ENCODE data around the gene ZNF217. TPM values are rescaled to one million over a fixed set of nuclear protein-coding genes. Genes with fewer than 3 reads are reported as not detected.
A peak's percentile ranks its signal among the peaks of the same experiment; 100 is the strongest.

ZNF217 gene
- total RNA-seq, 1 experiment from 2014 or later = 33.8 TPM

DNA sequence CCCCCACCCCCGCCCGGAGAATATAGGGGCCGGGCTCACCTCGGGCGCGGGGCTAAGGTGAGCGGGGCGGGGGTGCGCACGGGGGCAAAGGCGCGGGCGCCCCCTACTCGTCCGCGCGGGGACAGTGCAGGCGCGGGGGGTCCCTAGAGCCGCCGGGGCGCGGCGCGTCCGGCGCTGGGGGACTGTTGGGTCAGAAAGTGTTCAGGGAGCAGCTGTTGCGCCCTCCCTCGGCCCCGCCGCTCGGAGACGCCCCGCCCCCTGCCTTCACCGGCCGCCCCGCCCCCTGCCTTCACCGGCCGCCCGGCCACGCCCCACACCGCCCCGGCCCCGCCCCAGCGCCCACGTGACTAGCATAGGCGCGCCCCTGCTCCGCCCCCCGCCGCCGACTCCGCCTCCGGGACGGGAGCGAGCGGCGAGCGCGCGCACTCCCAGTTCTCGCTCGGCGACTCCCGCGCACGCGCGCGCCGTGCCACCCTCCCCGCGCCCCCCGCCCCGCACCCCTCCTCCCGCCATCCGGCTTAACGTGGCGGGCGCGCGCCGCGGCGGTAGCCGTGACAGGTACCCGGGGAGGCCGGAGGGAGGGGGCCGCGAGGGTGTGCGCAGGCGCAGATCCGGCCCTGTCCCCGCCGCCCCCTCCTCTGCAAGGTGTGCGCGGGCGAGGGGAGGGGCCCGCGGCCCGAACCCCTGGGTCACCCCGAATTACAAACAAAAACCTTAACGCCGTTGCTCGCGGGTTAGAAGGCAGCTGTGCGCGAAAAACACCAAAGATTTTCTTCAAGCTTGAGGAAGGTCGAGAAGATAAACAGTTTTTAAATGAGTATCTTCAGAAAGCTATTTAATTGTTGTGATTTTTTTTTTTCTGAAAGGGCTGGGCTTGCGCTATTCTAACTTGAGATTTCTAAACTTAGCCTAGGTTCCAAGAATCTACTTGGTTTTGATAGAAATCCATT, 704 bp upstream of the ZNF217 start:
- Histone ChIP-seq H3K4me1 (ENCODE audit: control insufficient read depth in 1 of 2, insufficient read depth in 2 of 2, low read length in 2 of 2) (peaks cover 19 to 26% of the 10 kb centered on the region in 2 experiments), H3K9me3 (ENCODE audit: control insufficient read depth in 1 of 2, insufficient read depth in 1 of 2, low read depth in 1 of 2, low read length in 2 of 2) (no peaks in the 10 kb centered on the region), H2AFZ (ENCODE audit: low read depth, low read length, poor library complexity, severe bottlenecking) (peak overlapping the region; percentile 7), H3K9ac (ENCODE audit: low read length) (peak overlapping the region; percentile 90), H3K27ac (ENCODE audit: low read depth, low read length) (peak overlapping the region; percentile 41), H3K27me3 (ENCODE audit: insufficient read depth, low read length) (no peaks in the 10 kb centered on the region), H3K79me2 (ENCODE audit: insufficient read depth, low read length) (peaks cover 41% of the 10 kb centered on the region), H3K4me2 (ENCODE audit: low read length) (peak overlapping the region; percentile 81), H3K4me3 (replicated peaks in 1 of 2; ENCODE audit: low read depth in 1 of 2, low read length in 2 of 2) (peak overlapping the region; percentile 64 to 74), H4K20me1 (ENCODE audit: insufficient read depth) (no peaks in the 10 kb centered on the region), H3K9me2 (ENCODE audit: insufficient read depth) (no peaks in the 10 kb centered on the region), H3K36me3 (ENCODE audit: control insufficient read depth in 1 of 2, insufficient read depth in 2 of 2, low read length in 2 of 2) (no peaks in the 10 kb centered on the region)
- no peak for TF ChIP-seq SRF (IDR thresholded peaks at IDR 0.05; ENCODE audit: low read depth)
- TF ChIP-seq ZFX (IDR thresholded peaks at IDR 0.05) = no peak
- no peak for TF ChIP-seq ATF3 (IDR thresholded peaks at IDR 0.05)
- TF ChIP-seq SIN3A (IDR thresholded peaks at IDR 0.05; ENCODE audit: low read depth) = no peak
- peak; percentile 18 for TF ChIP-seq POLR2A (IDR thresholded peaks at IDR 0.05; ENCODE audit: borderline replicate concordance, extremely low read depth, insufficient read depth, insufficient read length)
- no peak for TF ChIP-seq YY1 (IDR thresholded peaks at IDR 0.05; ENCODE audit: extremely low read depth, insufficient replicate concordance, low read depth, low read length)
- TF ChIP-seq EZH2phosphoT487 (IDR thresholded peaks at IDR 0.05; ENCODE audit: borderline replicate concordance) = no peak
- TF ChIP-seq, protein P1, sequence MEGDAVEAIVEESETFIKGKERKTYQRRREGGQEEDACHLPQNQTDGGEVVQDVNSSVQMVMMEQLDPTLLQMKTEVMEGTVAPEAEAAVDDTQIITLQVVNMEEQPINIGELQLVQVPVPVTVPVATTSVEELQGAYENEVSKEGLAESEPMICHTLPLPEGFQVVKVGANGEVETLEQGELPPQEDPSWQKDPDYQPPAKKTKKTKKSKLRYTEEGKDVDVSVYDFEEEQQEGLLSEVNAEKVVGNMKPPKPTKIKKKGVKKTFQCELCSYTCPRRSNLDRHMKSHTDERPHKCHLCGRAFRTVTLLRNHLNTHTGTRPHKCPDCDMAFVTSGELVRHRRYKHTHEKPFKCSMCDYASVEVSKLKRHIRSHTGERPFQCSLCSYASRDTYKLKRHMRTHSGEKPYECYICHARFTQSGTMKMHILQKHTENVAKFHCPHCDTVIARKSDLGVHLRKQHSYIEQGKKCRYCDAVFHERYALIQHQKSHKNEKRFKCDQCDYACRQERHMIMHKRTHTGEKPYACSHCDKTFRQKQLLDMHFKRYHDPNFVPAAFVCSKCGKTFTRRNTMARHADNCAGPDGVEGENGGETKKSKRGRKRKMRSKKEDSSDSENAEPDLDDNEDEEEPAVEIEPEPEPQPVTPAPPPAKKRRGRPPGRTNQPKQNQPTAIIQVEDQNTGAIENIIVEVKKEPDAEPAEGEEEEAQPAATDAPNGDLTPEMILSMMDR (IDR thresholded peaks at IDR 0.05 in 2 of 3, conservative IDR thresholded peaks at IDR 0.05 in 1 of 3; ENCODE audit: borderline replicate concordance in 1 of 3, insufficient read depth in 1 of 3, low read depth in 2 of 3, low read length in 2 of 3) = no peak
- peak; percentile 42; the same call in 1 of the 2 replicates for TF ChIP-seq EGR1 (IDR thresholded peaks at IDR 0.05; ENCODE audit: low read depth)
- no peak for TF ChIP-seq SP1 (IDR thresholded peaks at IDR 0.05; ENCODE audit: low read depth)
- peak; percentile 54 for TF ChIP-seq POLR2AphosphoS5 (IDR thresholded peaks at IDR 0.05; ENCODE audit: low read depth, low read length)
- TF ChIP-seq MAX (IDR thresholded peaks at IDR 0.05) = peak; percentile 14; the same call in 1 of the 2 replicates
- TF ChIP-seq EZH2 (IDR thresholded peaks at IDR 0.05) = no peak
- TF ChIP-seq JUND (IDR thresholded peaks at IDR 0.05) = no peak
- no peak for TF ChIP-seq RAD21 (IDR thresholded peaks at IDR 0.05; ENCODE audit: low read depth)
- TF ChIP-seq ZNF274 (IDR thresholded peaks at IDR 0.05; ENCODE audit: low read depth, low read length) = no peak
- intact Hi-C loops (cut with micrococcal nuclease) = loop anchor here (1.0 to 5.0 kb wide), 3 partner anchors 27 to 273 kb away; no protein-coding TSS in a partner anchor
- DNase-seq (ENCODE audit: low read depth, low spot score) (peak; percentile 73), ATAC-seq (peak; percentile 78)
- ChIA-PET CTCF (interaction anchor here (0.7 to 1.8 kb wide), 4 partner anchors 63 to 346 kb away, joined by 3 to 5 read pairs (median 4); no protein-coding TSS in a partner anchor), RAD21 (ENCODE audit: low non-redundant PET in 1 of 2, low total read pairs in 2 of 2, uncharacterized antibody in 2 of 2, unreplicated experiment in 2 of 2) (no interaction called here), POLR2A (interaction anchor here (0.7 to 4.0 kb wide), 3 partner anchors 17 to 271 kb away, joined by 4 to 23 read pairs (median 18); no protein-coding TSS in a partner anchor)
- BruUV-seq (replicated peaks) = no TSS peak
